HL-60 (cell line): ENCODE data around the gene POSTN.

Source experiments
- POLR2AphosphoS5 ChIP-seq: IDR thresholded peaks from 2 replicates; pipeline ENCODE4 v1.6.1; 2012; ENCODE audit warnings: low read depth
- TF ChIP-seq, protein P1 (sequence below): IDR thresholded peaks from one replicate; pipeline ENCODE4 v1.5.1; 2011; ENCODE audit warnings: low read length, control low read depth, inconsistent platforms; ENCODE audit not compliant: insufficient read depth
- TF ChIP-seq, protein P2 (sequence below): IDR thresholded peaks from 2 replicates; pipeline ENCODE4 v1.6.1; 2012; ENCODE audit warnings: low read depth; ENCODE audit not compliant: insufficient replicate concordance

DNA sequence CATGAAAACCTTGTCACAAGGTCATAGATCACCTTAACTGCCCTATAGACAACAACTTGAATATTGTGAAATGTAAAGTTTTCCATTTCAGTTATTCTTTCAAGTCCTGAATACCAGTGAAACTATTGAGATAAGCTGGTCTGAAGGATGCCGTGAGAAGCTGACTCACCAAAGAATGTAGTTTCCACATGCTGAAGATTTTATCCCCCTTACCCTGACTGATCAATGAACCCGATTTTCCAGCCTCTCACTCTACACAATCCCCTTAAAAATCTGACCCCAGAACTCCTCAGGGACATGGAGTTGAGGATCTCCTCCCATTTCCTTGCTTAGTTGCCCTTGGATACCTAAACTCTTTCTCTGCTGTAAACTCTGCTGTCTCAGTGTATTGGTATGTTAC is 67.5 kb downstream of the POSTN start:
- TF ChIP-seq, protein P1, sequence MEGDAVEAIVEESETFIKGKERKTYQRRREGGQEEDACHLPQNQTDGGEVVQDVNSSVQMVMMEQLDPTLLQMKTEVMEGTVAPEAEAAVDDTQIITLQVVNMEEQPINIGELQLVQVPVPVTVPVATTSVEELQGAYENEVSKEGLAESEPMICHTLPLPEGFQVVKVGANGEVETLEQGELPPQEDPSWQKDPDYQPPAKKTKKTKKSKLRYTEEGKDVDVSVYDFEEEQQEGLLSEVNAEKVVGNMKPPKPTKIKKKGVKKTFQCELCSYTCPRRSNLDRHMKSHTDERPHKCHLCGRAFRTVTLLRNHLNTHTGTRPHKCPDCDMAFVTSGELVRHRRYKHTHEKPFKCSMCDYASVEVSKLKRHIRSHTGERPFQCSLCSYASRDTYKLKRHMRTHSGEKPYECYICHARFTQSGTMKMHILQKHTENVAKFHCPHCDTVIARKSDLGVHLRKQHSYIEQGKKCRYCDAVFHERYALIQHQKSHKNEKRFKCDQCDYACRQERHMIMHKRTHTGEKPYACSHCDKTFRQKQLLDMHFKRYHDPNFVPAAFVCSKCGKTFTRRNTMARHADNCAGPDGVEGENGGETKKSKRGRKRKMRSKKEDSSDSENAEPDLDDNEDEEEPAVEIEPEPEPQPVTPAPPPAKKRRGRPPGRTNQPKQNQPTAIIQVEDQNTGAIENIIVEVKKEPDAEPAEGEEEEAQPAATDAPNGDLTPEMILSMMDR = no peak
- no peak for TF ChIP-seq POLR2AphosphoS5
- TF ChIP-seq, protein P2, sequence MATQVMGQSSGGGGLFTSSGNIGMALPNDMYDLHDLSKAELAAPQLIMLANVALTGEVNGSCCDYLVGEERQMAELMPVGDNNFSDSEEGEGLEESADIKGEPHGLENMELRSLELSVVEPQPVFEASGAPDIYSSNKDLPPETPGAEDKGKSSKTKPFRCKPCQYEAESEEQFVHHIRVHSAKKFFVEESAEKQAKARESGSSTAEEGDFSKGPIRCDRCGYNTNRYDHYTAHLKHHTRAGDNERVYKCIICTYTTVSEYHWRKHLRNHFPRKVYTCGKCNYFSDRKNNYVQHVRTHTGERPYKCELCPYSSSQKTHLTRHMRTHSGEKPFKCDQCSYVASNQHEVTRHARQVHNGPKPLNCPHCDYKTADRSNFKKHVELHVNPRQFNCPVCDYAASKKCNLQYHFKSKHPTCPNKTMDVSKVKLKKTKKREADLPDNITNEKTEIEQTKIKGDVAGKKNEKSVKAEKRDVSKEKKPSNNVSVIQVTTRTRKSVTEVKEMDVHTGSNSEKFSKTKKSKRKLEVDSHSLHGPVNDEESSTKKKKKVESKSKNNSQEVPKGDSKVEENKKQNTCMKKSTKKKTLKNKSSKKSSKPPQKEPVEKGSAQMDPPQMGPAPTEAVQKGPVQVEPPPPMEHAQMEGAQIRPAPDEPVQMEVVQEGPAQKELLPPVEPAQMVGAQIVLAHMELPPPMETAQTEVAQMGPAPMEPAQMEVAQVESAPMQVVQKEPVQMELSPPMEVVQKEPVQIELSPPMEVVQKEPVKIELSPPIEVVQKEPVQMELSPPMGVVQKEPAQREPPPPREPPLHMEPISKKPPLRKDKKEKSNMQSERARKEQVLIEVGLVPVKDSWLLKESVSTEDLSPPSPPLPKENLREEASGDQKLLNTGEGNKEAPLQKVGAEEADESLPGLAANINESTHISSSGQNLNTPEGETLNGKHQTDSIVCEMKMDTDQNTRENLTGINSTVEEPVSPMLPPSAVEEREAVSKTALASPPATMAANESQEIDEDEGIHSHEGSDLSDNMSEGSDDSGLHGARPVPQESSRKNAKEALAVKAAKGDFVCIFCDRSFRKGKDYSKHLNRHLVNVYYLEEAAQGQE = no peak
